Memory B cell (primary cell): ENCODE measurements around the gene SORBS1.

ENCODE experiments used
- ATAC-seq: fragments of 150-1000 bp; cut with Tn5 transposase; 2 replicates; pipeline ENCODE4 v1.10.0; 2021; ENCODE audit warnings: low read depth, mild to moderate bottlenecking, moderate library complexity
- DNase-seq, 2 donors: peaks; one replicate each; pipeline ENCODE4 v3.0.0; 2022; ENCODE audit warnings: low spot score in 2 of 2
- H3K27ac Mint-ChIP-seq: one replicate; pipeline ENCODE4 v1.8.0; 2022; ENCODE audit warnings: mild to moderate bottlenecking, moderate library complexity, mixed read lengths
- H3K27me3 Mint-ChIP-seq: one replicate; pipeline ENCODE4 v1.8.0; 2022; ENCODE audit warnings: mixed read lengths
- H3K36me3 Mint-ChIP-seq: one replicate; pipeline ENCODE4 v1.8.0; 2022; ENCODE audit warnings: mild to moderate bottlenecking, mixed read lengths
- H3K4me1 Mint-ChIP-seq: one replicate; pipeline ENCODE4 v1.8.0; 2022; ENCODE audit warnings: mixed read lengths
- H3K4me3 Mint-ChIP-seq: one replicate; pipeline ENCODE4 v1.8.0; 2022; ENCODE audit warnings: mild to moderate bottlenecking, moderate library complexity, mixed read lengths
- H3K9me3 Mint-ChIP-seq: one replicate; pipeline ENCODE4 v1.8.0; 2022; ENCODE audit warnings: mixed read lengths

SORBS1 gene

GRCh38 chr10:95335933-95336699, 225.1 kb downstream of the SORBS1 start:
- no peak overlapping the region for H3K27ac Mint-ChIP-seq
- no peaks in the 10 kb centered on the region for H3K4me1 Mint-ChIP-seq
- no peaks in the 10 kb centered on the region for H3K9me3 Mint-ChIP-seq
- DNase-seq (no peak), ATAC-seq (no peak)
- no peak overlapping the region for H3K4me3 Mint-ChIP-seq
- H3K27me3 Mint-ChIP-seq: no peaks in the 10 kb centered on the region
- no peaks in the 10 kb centered on the region for H3K36me3 Mint-ChIP-seq

- Mint-ChIP-seq H3K4me3 (no peak overlapping the region), H3K27ac (no peak overlapping the region), H3K27me3 (no peaks in the 10 kb centered on the region), H3K9me3 (no peaks in the 10 kb centered on the region), H3K36me3 (no peaks in the 10 kb centered on the region), H3K4me1 (no peaks in the 10 kb centered on the region)
- no peak for DNase-seq
- no peak for ATAC-seq
Observed at GRCh38 chr10:95334805-95335144, 226.4 kb downstream of the SORBS1 start.

GRCh38 chr10:95333997-95334804, 227.0 kb downstream of the SORBS1 start:
- Mint-ChIP-seq H3K4me1 (no peaks in the 10 kb centered on the region), H3K27ac (no peak overlapping the region), H3K4me3 (no peak overlapping the region), H3K36me3 (no peaks in the 10 kb centered on the region), H3K27me3 (no peaks in the 10 kb centered on the region), H3K9me3 (no peaks in the 10 kb centered on the region)
- DNase-seq (no peak), ATAC-seq (no peak)

GRCh38 chr10:95332666-95333249, 228.4 kb downstream of the SORBS1 start:
- DNase-seq: no peak
- no peaks in the 10 kb centered on the region for H3K9me3 Mint-ChIP-seq
- H3K36me3 Mint-ChIP-seq: no peaks in the 10 kb centered on the region
- peaks cover 2% of the 10 kb centered on the region for H3K4me1 Mint-ChIP-seq
- no peaks in the 10 kb centered on the region for H3K27me3 Mint-ChIP-seq
- no peak for ATAC-seq
- H3K27ac Mint-ChIP-seq: no peak overlapping the region
- H3K4me3 Mint-ChIP-seq: no peak overlapping the region

GRCh38 chr10:95331596-95332130, 229.5 kb downstream of the SORBS1 start:
- Mint-ChIP-seq H3K9me3 (no peaks in the 10 kb centered on the region), H3K27ac (no peak overlapping the region), H3K27me3 (no peaks in the 10 kb centered on the region), H3K36me3 (no peaks in the 10 kb centered on the region), H3K4me3 (no peak overlapping the region), H3K4me1 (peaks cover 4% of the 10 kb centered on the region)
- DNase-seq (no peak), ATAC-seq (no peak)

GRCh38 chr10:95330966-95331453, 230.2 kb downstream of the SORBS1 start:
- no peaks in the 10 kb centered on the region for H3K9me3 Mint-ChIP-seq
- no peak for ATAC-seq
- H3K4me3 Mint-ChIP-seq: no peak overlapping the region
- DNase-seq: no peak
- no peaks in the 10 kb centered on the region for H3K36me3 Mint-ChIP-seq
- no peaks in the 10 kb centered on the region for H3K27me3 Mint-ChIP-seq
- H3K27ac Mint-ChIP-seq: no peak overlapping the region
- peaks cover 4% of the 10 kb centered on the region for H3K4me1 Mint-ChIP-seq

GRCh38 chr10:95329296-95329695, 231.9 kb downstream of the SORBS1 start:
- DNase-seq (no peak), ATAC-seq (no peak)
- Mint-ChIP-seq H3K27ac (no peak overlapping the region), H3K4me3 (no peak overlapping the region), H3K9me3 (no peaks in the 10 kb centered on the region), H3K27me3 (no peaks in the 10 kb centered on the region), H3K4me1 (peaks cover 4% of the 10 kb centered on the region), H3K36me3 (no peaks in the 10 kb centered on the region)

GRCh38 chr10:95328013-95328412, 233.2 kb downstream of the SORBS1 start:
- Mint-ChIP-seq H3K36me3 (no peaks in the 10 kb centered on the region), H3K27ac (peak overlapping the region; percentile 22), H3K27me3 (no peaks in the 10 kb centered on the region), H3K4me3 (no peak overlapping the region), H3K9me3 (no peaks in the 10 kb centered on the region), H3K4me1 (peaks cover 4% of the 10 kb centered on the region)
- DNase-seq (no peak), ATAC-seq (no peak)

- no peak for DNase-seq
- Mint-ChIP-seq H3K36me3 (no peaks in the 10 kb centered on the region), H3K4me1 (peaks cover 8% of the 10 kb centered on the region), H3K27ac (no peak overlapping the region), H3K4me3 (no peak overlapping the region), H3K9me3 (no peaks in the 10 kb centered on the region), H3K27me3 (no peaks in the 10 kb centered on the region)
- ATAC-seq: no peak
Observed at GRCh38 chr10:95327367-95327766, 233.8 kb downstream of the SORBS1 start.

GRCh38 chr10:95326396-95326795, 234.8 kb downstream of the SORBS1 start:
- no peak for ATAC-seq
- no peak overlapping the region for H3K27ac Mint-ChIP-seq
- no peak overlapping the region for H3K4me3 Mint-ChIP-seq

GRCh38 chr10:95325863-95326262, 235.3 kb downstream of the SORBS1 start:
- ATAC-seq (no peak), DNase-seq (no peak)
- H3K27me3 Mint-ChIP-seq: no peaks in the 10 kb centered on the region
- peaks cover 1% of the 10 kb centered on the region for H3K36me3 Mint-ChIP-seq
- H3K9me3 Mint-ChIP-seq: no peaks in the 10 kb centered on the region
- H3K4me1 Mint-ChIP-seq: peaks cover 8% of the 10 kb centered on the region
- no peak overlapping the region for H3K4me3 Mint-ChIP-seq
- H3K27ac Mint-ChIP-seq: no peak overlapping the region

More at GRCh38 chr10:95326396-95326795, 234.8 kb downstream of the SORBS1 start:
- H3K4me1 Mint-ChIP-seq: peaks cover 8% of the 10 kb centered on the region
- H3K36me3 Mint-ChIP-seq: no peaks in the 10 kb centered on the region
- no peak for DNase-seq
- H3K9me3 Mint-ChIP-seq: no peaks in the 10 kb centered on the region
- no peaks in the 10 kb centered on the region for H3K27me3 Mint-ChIP-seq

- peaks cover 3% of the 10 kb centered on the region for H3K9me3 Mint-ChIP-seq
- no peak for DNase-seq
- H3K27ac Mint-ChIP-seq: no peak overlapping the region
- peaks cover 12% of the 10 kb centered on the region for H3K4me1 Mint-ChIP-seq
- no peak for ATAC-seq
- no peak overlapping the region for H3K4me3 Mint-ChIP-seq
- peaks cover 3% of the 10 kb centered on the region for H3K27me3 Mint-ChIP-seq
- H3K36me3 Mint-ChIP-seq: peaks cover 4% of the 10 kb centered on the region
Observed at GRCh38 chr10:95324436-95325268, 236.5 kb downstream of the SORBS1 start.

GRCh38 chr10:95321554-95322301, 239.4 kb downstream of the SORBS1 start:
- ATAC-seq: no peak

More at GRCh38 chr10:95321554-95322301, 239.4 kb downstream of the SORBS1 start:
- Mint-ChIP-seq H3K4me3 (no peak overlapping the region), H3K9me3 (peaks cover 3% of the 10 kb centered on the region), H3K27ac (no peak overlapping the region), H3K4me1 (peaks cover 8% of the 10 kb centered on the region), H3K36me3 (peaks cover 4% of the 10 kb centered on the region), H3K27me3 (peaks cover 3% of the 10 kb centered on the region)
- DNase-seq: no peak
